PC-3 (cell line): ENCODE measurements around the gene APBB2. TPM values are rescaled to one million over a fixed set of nuclear protein-coding genes. Genes with fewer than 3 reads are reported as not detected.

ENCODE experiments used
- ATAC-seq: fragments of 200-7000 bp; cut with Tn5 transposase; 2 replicates; pipeline ENCODE4 v1.9.1; 2020; ENCODE audit warnings: mild to moderate bottlenecking, moderate library complexity
- BruUV-seq: library from RNA; stranded (reverse); fragments of 400-500 nt; replicated peaks from 2 replicates; lab custom pipeline; 2021; lab: Mats Ljungman, UMichigan
- CTCF ChIA-PET: fragments of 300-600 bp; sonication (Branson Sonifier 250); formaldehyde crosslinking; loops from one replicate; lab custom pipeline; 2022; ENCODE audit warnings: antibody characterized with exemption; lab: Charles Lee
- POLR2A ChIA-PET: fragments of 300-600 bp; sonication (Branson Sonifier 250); formaldehyde crosslinking; loops from one replicate; lab custom pipeline; 2022; ENCODE audit warnings: antibody characterized with exemption; ENCODE audit not compliant: unreplicated experiment; lab: Charles Lee
- DNase-seq: peaks from one replicate; pipeline ENCODE4 v3.0.0-alpha.2; 2015
- H2AFZ ChIP-seq: fragments of 300-600 bp; sonication (generic); 2 replicates; pipeline ENCODE4 v1.6.0; 2016; ENCODE audit warnings: antibody characterized with exemption, low read length
- H3F3A ChIP-seq: fragments of 300-600 bp; sonication (generic); one replicate; pipeline ENCODE4 v1.6.0; 2017; ENCODE audit warnings: antibody characterized with exemption, low read length, control low read depth, mild to moderate bottlenecking; ENCODE audit not compliant: unreplicated experiment
- H3K27ac ChIP-seq: fragments of 300-600 bp; sonication (generic); 2 replicates; pipeline ENCODE4 v1.5.1; 2016; ENCODE audit warnings: mild to moderate bottlenecking, low read length
- H3K27me3 ChIP-seq: fragments of 300-600 bp; sonication (generic); 2 replicates; pipeline ENCODE4 v1.6.1; 2016; ENCODE audit warnings: low read length, mixed read lengths
- H3K36me3 ChIP-seq: fragments of 300-600 bp; sonication (generic); 2 replicates; pipeline ENCODE4 v1.6.1; 2016; ENCODE audit warnings: low read depth, mixed run types, low read length, mixed read lengths
- H3K4me1 ChIP-seq: fragments of 300-600 bp; sonication (generic); 2 replicates; pipeline ENCODE4 v1.5.1; 2016; ENCODE audit warnings: low read length; ENCODE audit not compliant: insufficient read depth
- H3K4me2 ChIP-seq: fragments of 300-600 bp; sonication (generic); 2 replicates; pipeline ENCODE4 v1.6.0; 2016; ENCODE audit warnings: low read length
- H3K4me3 ChIP-seq: fragments of 300-600 bp; sonication (generic); 2 replicates; pipeline ENCODE4 v1.5.1; 2016; ENCODE audit warnings: mild to moderate bottlenecking, low read length, mixed read lengths
- H3K79me2 ChIP-seq: fragments of 300-600 bp; sonication (generic); 2 replicates; pipeline ENCODE4 v1.6.1; 2017; ENCODE audit warnings: low read length, mixed read lengths
- H3K9ac ChIP-seq: fragments of 300-600 bp; sonication (generic); 2 replicates; pipeline ENCODE4 v1.6.0; 2016; ENCODE audit warnings: mild to moderate bottlenecking, low read length
- H3K9me2 ChIP-seq: fragments of 300-600 bp; sonication (generic); replicated peaks from 2 replicates; pipeline ENCODE4 v1.6.1; 2016; ENCODE audit warnings: mixed run types, low read length, mixed read lengths
- H3K9me3 ChIP-seq: fragments of 300-600 bp; sonication (generic); 2 replicates; pipeline ENCODE4 v1.6.1; 2016; ENCODE audit warnings: low read length, mixed read lengths
- H4K20me1 ChIP-seq: fragments of 300-600 bp; sonication (generic); 2 replicates; pipeline ENCODE4 v1.6.1; 2016; ENCODE audit warnings: low read length, mixed read lengths
- CTCF ChIP-seq: fragments of 300-600 bp; sonication (generic); conservative IDR thresholded peaks from 2 replicates; pipeline ENCODE4 v1.5.1; 2017; ENCODE audit warnings: antibody characterized with exemption, low read depth, mild to moderate bottlenecking, low read length
- EZH2 ChIP-seq: fragments of 300-600 bp; sonication (generic); IDR thresholded peaks from one replicate; pipeline ENCODE4 v1.6.1; 2017; ENCODE audit warnings: antibody characterized with exemption, mild to moderate bottlenecking, low read length; ENCODE audit not compliant: unreplicated experiment
- EZH2phosphoT487 ChIP-seq: fragments of 300-600 bp; sonication (generic); IDR thresholded peaks from 2 replicates; pipeline ENCODE4 v1.6.1; 2018; ENCODE audit warnings: mild to moderate bottlenecking, antibody characterized with exemption, low read length, borderline replicate concordance
- intact Hi-C: fragments of 100-400 bp; cut with micrococcal nuclease; formaldehyde crosslinking; loops from 2 replicates; pipeline ENCODE4 v1.9.0; 2023
- total RNA-seq: library from RNA; depleted of rRNA; stranded (reverse); fragments of >200 nt; gene quantifications from 2 replicates; pipeline ENCODE4 v1.2.3, GENCODE V29; 2014

The APBB2 gene
- total RNA-seq, 1 experiment from 2014 or later: 24.7 TPM

DNA sequence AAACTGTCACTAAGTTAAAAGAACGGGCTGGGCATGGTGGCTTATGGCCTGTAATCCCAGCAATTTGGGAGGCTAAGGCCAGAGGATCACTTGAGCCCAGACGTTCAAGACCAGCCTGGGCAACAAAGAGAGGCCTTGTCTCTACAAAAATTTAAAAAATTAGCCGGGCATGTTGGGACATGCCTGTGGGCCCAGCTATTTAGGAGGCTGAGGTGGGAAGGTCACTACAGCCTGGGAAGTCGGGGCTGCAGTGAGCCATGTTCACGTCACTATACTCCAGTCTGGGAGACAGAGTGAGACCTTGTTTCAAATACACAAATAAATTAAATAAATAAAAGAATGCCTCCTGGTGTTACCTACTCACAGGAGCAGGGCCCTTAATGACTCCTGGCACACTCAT lies 69.5 kb downstream of the APBB2 start:
- BruUV-seq: no TSS peak
- no peak for ATAC-seq

GRCh38 chr4:41144040-41144379 lies 70.3 kb downstream of the APBB2 start:
- H3F3A ChIP-seq: no peaks in the 10 kb centered on the region
- H3K27ac ChIP-seq: no peak overlapping the region
- peaks cover 31% of the 10 kb centered on the region for H3K79me2 ChIP-seq
- intact Hi-C loops: no loop called here
- DNase-seq (no peak), ATAC-seq (no peak)
- TF ChIP-seq CTCF: no peak
- no peak for TF ChIP-seq EZH2
- TF ChIP-seq EZH2phosphoT487: no peak
- H3K27me3 ChIP-seq: no peaks in the 10 kb centered on the region
- H4K20me1 ChIP-seq: no peaks in the 10 kb centered on the region
- no TSS peak for BruUV-seq
- peaks cover 13% of the 10 kb centered on the region for H3K4me1 ChIP-seq
- H3K9me2 ChIP-seq: no peaks in the 10 kb centered on the region
- no peak overlapping the region for H2AFZ ChIP-seq
- no peak overlapping the region for H3K9ac ChIP-seq
- ChIA-PET POLR2A (no interaction called here), CTCF (no interaction called here)
- H3K4me2 ChIP-seq: 0 out of 2 replicates have a peak overlapping the region, but pooled peaks have one; percentile 10
- H3K4me3 ChIP-seq: no peak overlapping the region
- H3K9me3 ChIP-seq: no peaks in the 10 kb centered on the region
- H3K36me3 ChIP-seq: peaks cover 4% of the 10 kb centered on the region

More for the DNA sequence above, 69.5 kb downstream of the APBB2 start:
- H3K27ac ChIP-seq: no peak overlapping the region
- no peak overlapping the region for H2AFZ ChIP-seq
- H3F3A ChIP-seq: no peaks in the 10 kb centered on the region
- peaks cover 31% of the 10 kb centered on the region for H3K79me2 ChIP-seq
- no peaks in the 10 kb centered on the region for H3K9me2 ChIP-seq
- intact Hi-C loops: no loop called here
- TF ChIP-seq EZH2phosphoT487: no peak
- no peak for TF ChIP-seq CTCF
- TF ChIP-seq EZH2: no peak
- POLR2A ChIA-PET: no interaction called here
- H3K4me3 ChIP-seq: no peak overlapping the region
- no peaks in the 10 kb centered on the region for H3K9me3 ChIP-seq
- peaks cover 4% of the 10 kb centered on the region for H3K36me3 ChIP-seq
- no peaks in the 10 kb centered on the region for H3K27me3 ChIP-seq
- DNase-seq: no peak
- CTCF ChIA-PET: no interaction called here
- peaks cover 13% of the 10 kb centered on the region for H3K4me1 ChIP-seq
- H3K4me2 ChIP-seq: no peak overlapping the region
- H3K9ac ChIP-seq: no peak overlapping the region
- H4K20me1 ChIP-seq: no peaks in the 10 kb centered on the region

GRCh38 chr4:41143311-41144039 lies 70.9 kb downstream of the APBB2 start:
- no peak for TF ChIP-seq CTCF
- TF ChIP-seq EZH2phosphoT487: no peak
- TF ChIP-seq EZH2: no peak
- Histone ChIP-seq H3K79me2 (peaks cover 31% of the 10 kb centered on the region), H3F3A (no peaks in the 10 kb centered on the region), H3K9me2 (no peaks in the 10 kb centered on the region), H3K27me3 (no peaks in the 10 kb centered on the region), H2AFZ (no peak overlapping the region), H3K27ac (no peak overlapping the region), H4K20me1 (no peaks in the 10 kb centered on the region), H3K9me3 (no peaks in the 10 kb centered on the region), H3K4me3 (no peak overlapping the region), H3K36me3 (peaks cover 4% of the 10 kb centered on the region), H3K4me2 (0 out of 2 replicates have a peak overlapping the region, but pooled peaks have one; percentile 10), H3K4me1 (peaks cover 13% of the 10 kb centered on the region), H3K9ac (no peak overlapping the region)
- ATAC-seq: peak; percentile 57
- peak; percentile 29 for DNase-seq
- BruUV-seq: no TSS peak
- intact Hi-C loops: no loop called here
- ChIA-PET CTCF (no interaction called here), POLR2A (no interaction called here)
